Measurements from ENCODE around the gene FMO3.

Gene FMO3

GRCh38 chr1:171107262-171107940, 16.7 kb downstream of the FMO3 start:
- Mint-ChIP-seq H3K27ac (no peak overlapping the region), H3K36me3 (no peaks in the 10 kb centered on the region), H3K9me3 (no peaks in the 10 kb centered on the region), H3K4me3 (no peak overlapping the region), H3K27me3 (no peaks in the 10 kb centered on the region), H3K4me1 (no peaks in the 10 kb centered on the region)
- CTCF ChIA-PET = no interaction called here
- no peak for DNase-seq

DNA sequence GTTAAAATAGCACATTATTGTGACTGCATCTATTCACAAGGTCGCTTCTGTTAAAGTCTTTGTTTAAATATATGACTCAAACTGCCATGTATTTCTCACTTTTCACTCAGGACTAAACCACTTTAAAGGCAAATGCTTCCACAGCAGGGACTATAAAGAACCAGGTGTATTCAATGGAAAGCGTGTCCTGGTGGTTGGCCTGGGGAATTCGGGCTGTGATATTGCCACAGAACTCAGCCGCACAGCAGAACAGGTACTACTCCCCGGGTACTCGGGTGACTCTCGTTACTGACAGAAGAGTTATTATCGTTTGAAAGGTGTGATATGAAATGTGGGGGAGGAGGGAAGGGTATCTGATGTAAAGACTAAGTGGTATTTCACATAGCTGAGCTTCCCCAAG, 17.3 kb downstream of the FMO3 start:
- Mint-ChIP-seq H3K4me1 (no peaks in the 10 kb centered on the region), H3K36me3 (no peaks in the 10 kb centered on the region), H3K9me3 (no peaks in the 10 kb centered on the region), H3K27ac (no peak overlapping the region), H3K4me3 (no peak overlapping the region), H3K27me3 (no peaks in the 10 kb centered on the region)
- DNase-seq = no peak
- CTCF ChIA-PET = no interaction called here

DNA sequence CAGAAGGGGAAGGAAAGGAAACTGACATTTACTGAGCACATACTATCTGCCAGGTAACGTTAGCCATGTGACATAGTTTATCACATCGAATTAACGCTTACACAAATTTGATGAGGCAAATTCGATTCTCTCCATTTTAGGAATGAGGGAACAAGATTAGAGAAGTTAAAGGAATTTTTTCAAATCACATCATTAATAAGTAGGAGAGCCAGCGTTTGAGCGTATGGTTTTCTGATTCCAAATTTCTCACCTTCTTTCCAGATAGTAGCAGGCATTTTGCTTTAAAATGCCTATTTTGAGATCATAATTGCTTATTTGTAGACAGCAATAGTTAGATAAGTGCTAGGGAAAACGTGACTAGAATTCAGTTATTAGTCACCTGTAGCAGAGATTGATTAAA, 19.3 kb downstream of the FMO3 start:
- DNase-seq = no peak
- H3K27me3 Mint-ChIP-seq = no peaks in the 10 kb centered on the region
- H3K4me3 Mint-ChIP-seq = no peak overlapping the region
- H3K4me1 Mint-ChIP-seq = no peaks in the 10 kb centered on the region
- H3K36me3 Mint-ChIP-seq = no peaks in the 10 kb centered on the region
- CTCF ChIA-PET = no interaction called here
- H3K27ac Mint-ChIP-seq = no peak overlapping the region
- no peaks in the 10 kb centered on the region for H3K9me3 Mint-ChIP-seq

- no peak overlapping the region for H3K27ac Mint-ChIP-seq
- no peaks in the 10 kb centered on the region for H3K27me3 Mint-ChIP-seq
- no peaks in the 10 kb centered on the region for H3K9me3 Mint-ChIP-seq
- H3K36me3 Mint-ChIP-seq = no peaks in the 10 kb centered on the region
- CTCF ChIA-PET = no interaction called here
- no peak overlapping the region for H3K4me3 Mint-ChIP-seq
- no peak for DNase-seq
- H3K4me1 Mint-ChIP-seq = no peaks in the 10 kb centered on the region
Observed at GRCh38 chr1:171110621-171111326, 20.1 kb downstream of the FMO3 start.

DNA sequence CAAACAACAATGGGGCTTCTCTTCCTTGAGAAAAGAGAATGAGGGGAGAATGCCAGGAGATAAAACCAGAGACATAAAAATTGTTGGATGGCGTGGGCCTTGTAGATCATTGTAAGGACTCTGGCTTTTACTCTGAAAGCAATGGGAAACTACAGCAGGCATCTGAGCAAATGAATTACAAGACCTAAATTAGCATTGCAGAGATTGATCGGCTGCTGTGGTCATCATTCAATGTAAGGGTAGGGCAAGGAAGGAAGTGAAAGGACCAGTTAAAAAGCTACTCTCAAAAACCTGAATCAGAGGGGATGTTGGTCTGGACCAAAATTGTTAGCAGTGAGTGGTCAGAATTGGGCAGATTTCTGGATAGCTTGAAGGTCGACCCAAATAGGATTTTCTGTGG, 21.4 kb downstream of the FMO3 start:
- no peak for DNase-seq
- H3K27me3 Mint-ChIP-seq = no peaks in the 10 kb centered on the region
- no peak overlapping the region for H3K4me3 Mint-ChIP-seq
- no peak overlapping the region for H3K27ac Mint-ChIP-seq
- H3K4me1 Mint-ChIP-seq = no peaks in the 10 kb centered on the region
- H3K36me3 Mint-ChIP-seq = no peaks in the 10 kb centered on the region
- CTCF ChIA-PET = no interaction called here
- no peaks in the 10 kb centered on the region for H3K9me3 Mint-ChIP-seq

DNA sequence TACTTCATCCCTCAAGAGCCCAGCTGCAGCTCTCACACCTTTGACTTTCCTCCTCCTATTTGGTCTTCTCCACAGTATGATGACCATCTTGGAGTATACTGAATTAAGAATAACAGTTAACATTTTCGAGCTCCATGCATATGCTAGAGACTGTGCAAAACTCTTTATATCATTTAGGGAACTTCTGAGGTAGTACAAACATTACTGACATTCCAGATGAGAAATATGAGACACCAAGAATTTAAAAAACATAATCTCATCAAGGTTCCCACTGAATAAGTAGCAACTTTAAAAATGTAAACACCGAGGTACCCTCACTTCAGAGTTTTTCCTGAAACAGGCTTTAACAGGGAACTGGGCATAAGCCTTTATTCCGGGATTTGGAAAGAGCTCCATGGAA, 22.7 kb downstream of the FMO3 start:
- Mint-ChIP-seq H3K36me3 (no peaks in the 10 kb centered on the region), H3K9me3 (no peaks in the 10 kb centered on the region), H3K4me3 (no peak overlapping the region), H3K27ac (no peak overlapping the region), H3K27me3 (no peaks in the 10 kb centered on the region), H3K4me1 (no peaks in the 10 kb centered on the region)
- CTCF ChIA-PET = no interaction called here
- DNase-seq = no peak

DNA sequence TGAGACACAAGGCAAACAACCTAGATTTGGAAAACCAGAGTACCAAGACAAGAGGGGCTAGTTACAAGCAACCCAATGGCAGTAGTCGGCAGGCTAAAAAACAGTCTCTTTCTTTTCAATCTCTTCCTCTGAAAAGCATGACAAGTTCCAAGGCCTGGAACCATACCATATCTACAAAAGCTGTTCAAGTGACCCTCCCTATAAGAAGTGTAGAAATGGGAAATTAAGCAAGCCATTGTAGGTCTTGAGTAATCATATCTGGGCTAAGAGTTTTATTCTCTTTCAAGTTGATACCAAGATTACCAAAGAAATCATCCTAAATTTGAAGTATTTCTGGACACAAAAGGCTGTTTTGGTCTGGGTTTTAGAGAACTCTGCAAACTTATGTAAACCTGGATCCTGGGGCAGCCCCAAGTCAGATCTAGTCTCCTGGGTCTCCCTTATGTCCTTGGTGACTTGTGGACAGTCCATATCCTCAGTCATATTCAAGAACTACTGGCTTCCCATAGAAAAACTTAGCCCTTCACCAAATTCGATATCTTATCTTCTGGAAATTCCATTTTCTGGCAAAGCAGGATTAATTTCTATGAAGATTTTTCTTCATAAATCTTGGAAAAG, 24.7 kb downstream of the FMO3 start:
- H3K36me3 Mint-ChIP-seq = no peaks in the 10 kb centered on the region
- H3K4me3 Mint-ChIP-seq = no peak overlapping the region
- CTCF ChIA-PET = no interaction called here
- H3K27ac Mint-ChIP-seq = no peak overlapping the region
- no peak for DNase-seq
- no peaks in the 10 kb centered on the region for H3K9me3 Mint-ChIP-seq
- no peaks in the 10 kb centered on the region for H3K27me3 Mint-ChIP-seq
- H3K4me1 Mint-ChIP-seq = no peaks in the 10 kb centered on the region

GRCh38 chr1:171116676-171117075, 26.0 kb downstream of the FMO3 start:
- Mint-ChIP-seq H3K9me3 (no peaks in the 10 kb centered on the region), H3K4me1 (no peaks in the 10 kb centered on the region), H3K27ac (no peak overlapping the region), H3K36me3 (no peaks in the 10 kb centered on the region), H3K4me3 (no peak overlapping the region), H3K27me3 (no peaks in the 10 kb centered on the region)
- CTCF ChIA-PET = no interaction called here
- DNase-seq = no peak

DNA sequence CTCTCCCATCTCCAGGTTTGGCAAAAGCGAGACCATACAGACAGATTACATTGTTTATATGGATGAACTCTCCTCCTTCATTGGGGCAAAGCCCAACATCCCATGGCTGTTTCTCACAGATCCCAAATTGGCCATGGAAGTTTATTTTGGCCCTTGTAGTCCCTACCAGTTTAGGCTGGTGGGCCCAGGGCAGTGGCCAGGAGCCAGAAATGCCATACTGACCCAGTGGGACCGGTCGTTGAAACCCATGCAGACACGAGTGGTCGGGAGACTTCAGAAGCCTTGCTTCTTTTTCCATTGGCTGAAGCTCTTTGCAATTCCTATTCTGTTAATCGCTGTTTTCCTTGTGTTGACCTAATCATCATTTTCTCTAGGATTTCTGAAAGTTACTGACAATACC, 26.4 kb downstream of the FMO3 start:
- CTCF ChIA-PET = no interaction called here
- H3K4me3 Mint-ChIP-seq = no peak overlapping the region
- DNase-seq = no peak
- H3K27ac Mint-ChIP-seq = no peak overlapping the region
- no peaks in the 10 kb centered on the region for H3K4me1 Mint-ChIP-seq
- no peaks in the 10 kb centered on the region for H3K27me3 Mint-ChIP-seq
- H3K36me3 Mint-ChIP-seq = no peaks in the 10 kb centered on the region
- H3K9me3 Mint-ChIP-seq = no peaks in the 10 kb centered on the region

DNA sequence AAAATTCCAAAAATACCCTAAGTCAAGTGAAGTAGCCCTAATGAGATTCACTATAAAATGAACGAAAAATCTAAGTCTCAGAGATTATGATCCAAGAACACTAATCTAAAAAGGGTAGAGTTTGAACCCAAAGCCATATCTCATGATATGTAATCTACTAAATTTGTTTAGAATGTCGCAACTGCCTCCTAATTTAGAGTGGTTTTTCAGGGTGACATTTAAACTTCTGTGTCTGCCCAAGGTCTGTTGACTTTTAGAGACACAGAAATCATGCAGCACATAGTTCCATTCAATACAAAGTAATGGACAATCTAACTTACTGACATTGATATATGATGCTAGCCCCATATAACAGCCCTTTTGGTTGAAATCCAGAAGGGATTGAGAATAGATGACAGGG, 28.9 kb downstream of the FMO3 start:
- no peaks in the 10 kb centered on the region for H3K9me3 Mint-ChIP-seq
- CTCF ChIA-PET = no interaction called here
- no peaks in the 10 kb centered on the region for H3K36me3 Mint-ChIP-seq
- H3K27me3 Mint-ChIP-seq = no peaks in the 10 kb centered on the region
- H3K4me3 Mint-ChIP-seq = no peak overlapping the region
- no peak overlapping the region for H3K27ac Mint-ChIP-seq
- DNase-seq = no peak
- no peaks in the 10 kb centered on the region for H3K4me1 Mint-ChIP-seq

DNA sequence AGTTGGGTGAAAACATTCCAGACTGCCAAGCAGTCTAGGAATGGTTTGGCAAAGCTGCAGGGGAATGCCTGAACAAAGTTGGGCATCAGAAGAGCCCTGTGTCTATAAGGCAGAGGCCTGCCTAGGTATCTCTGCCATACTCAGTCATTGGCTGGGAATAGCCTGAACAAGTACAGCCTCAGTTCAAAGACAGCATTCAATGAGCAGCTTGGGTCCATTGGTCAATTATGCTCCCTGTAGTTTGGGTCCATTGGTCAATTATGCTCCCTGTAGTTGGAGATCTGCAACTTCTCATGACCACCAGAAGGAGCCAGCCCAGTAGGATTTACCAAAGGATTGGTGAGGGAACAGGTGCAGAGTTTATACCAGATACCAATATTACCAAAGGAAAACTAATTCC, 31.6 kb downstream of the FMO3 start:
- H3K27me3 Mint-ChIP-seq = no peaks in the 10 kb centered on the region
- no peak for DNase-seq
- CTCF ChIA-PET = no interaction called here
- no peaks in the 10 kb centered on the region for H3K9me3 Mint-ChIP-seq
- no peaks in the 10 kb centered on the region for H3K36me3 Mint-ChIP-seq
- no peaks in the 10 kb centered on the region for H3K4me1 Mint-ChIP-seq
- H3K4me3 Mint-ChIP-seq = no peak overlapping the region
- no peak overlapping the region for H3K27ac Mint-ChIP-seq

GRCh38 chr1:171122893-171123292, 32.2 kb downstream of the FMO3 start:
- Mint-ChIP-seq H3K4me3 (no peak overlapping the region), H3K4me1 (no peaks in the 10 kb centered on the region), H3K27ac (no peak overlapping the region), H3K27me3 (no peaks in the 10 kb centered on the region), H3K36me3 (no peaks in the 10 kb centered on the region), H3K9me3 (no peaks in the 10 kb centered on the region)
- no peak for DNase-seq
- CTCF ChIA-PET = no interaction called here

- Mint-ChIP-seq H3K9me3 (no peaks in the 10 kb centered on the region), H3K4me3 (no peak overlapping the region), H3K27me3 (no peaks in the 10 kb centered on the region), H3K36me3 (no peaks in the 10 kb centered on the region), H3K4me1 (no peaks in the 10 kb centered on the region), H3K27ac (no peak overlapping the region)
- no peak for DNase-seq
- CTCF ChIA-PET = no interaction called here
Observed at GRCh38 chr1:171126504-171126903, 35.8 kb downstream of the FMO3 start.

GRCh38 chr1:171127099-171127498, 36.4 kb downstream of the FMO3 start:
- H3K27me3 Mint-ChIP-seq = no peaks in the 10 kb centered on the region
- no peaks in the 10 kb centered on the region for H3K36me3 Mint-ChIP-seq
- CTCF ChIA-PET = no interaction called here
- H3K27ac Mint-ChIP-seq = no peak overlapping the region
- no peaks in the 10 kb centered on the region for H3K4me1 Mint-ChIP-seq
- H3K9me3 Mint-ChIP-seq = no peaks in the 10 kb centered on the region
- DNase-seq = no peak
- H3K4me3 Mint-ChIP-seq = no peak overlapping the region

DNA sequence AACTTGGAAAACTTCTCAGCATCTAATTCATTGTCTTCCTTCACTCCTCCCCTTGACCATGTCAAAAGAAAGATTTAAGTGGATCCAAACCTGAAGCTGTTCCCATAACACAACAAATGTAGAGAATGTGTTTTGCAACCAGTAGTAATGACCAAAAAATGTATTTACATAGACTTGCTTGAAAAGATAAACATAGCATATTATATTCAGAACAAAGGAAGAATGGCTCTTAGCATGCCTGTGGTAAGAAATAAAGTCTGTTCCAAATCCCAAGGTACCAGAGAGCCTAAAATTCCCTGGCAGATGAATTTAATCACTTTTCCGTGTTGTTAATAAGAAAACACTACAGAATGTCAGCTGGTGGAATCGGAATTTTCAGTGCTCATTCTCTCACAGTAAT, 36.8 kb downstream of the FMO3 start:
- H3K4me3 Mint-ChIP-seq = no peak overlapping the region
- CTCF ChIA-PET = no interaction called here
- H3K36me3 Mint-ChIP-seq = no peaks in the 10 kb centered on the region
- H3K27me3 Mint-ChIP-seq = no peaks in the 10 kb centered on the region
- no peaks in the 10 kb centered on the region for H3K9me3 Mint-ChIP-seq
- H3K4me1 Mint-ChIP-seq = no peaks in the 10 kb centered on the region
- no peak overlapping the region for H3K27ac Mint-ChIP-seq
- no peak for DNase-seq

Measured in activated naive CD4-positive, alpha-beta T cell treated with anti-CD3 and anti-CD28 coated beads, Interleukin-2, amount 10 ng/mL, durations not matched to agents 7 days and 5 days (primary cell).